Panc1 (cell line): ENCODE data around the gene ZNF684.

ENCODE experiments used
- POLR2AphosphoS5 ChIP-seq: IDR thresholded peaks from 2 replicates; pipeline ENCODE4 v1.6.1; 2012; ENCODE audit warnings: mild to moderate bottlenecking, low read depth, low read length, moderate library complexity
- SIN3A ChIP-seq: IDR thresholded peaks from 2 replicates; pipeline ENCODE4 v1.6.1; 2012; ENCODE audit warnings: low read depth, mild to moderate bottlenecking, low read length, moderate library complexity, borderline replicate concordance; ENCODE audit not compliant: insufficient read depth
- TCF7L2 ChIP-seq: IDR thresholded peaks from 2 replicates; pipeline ENCODE4 v1.6.1; 2011; ENCODE audit warnings: mild to moderate bottlenecking, low read depth, low read length, inconsistent platforms
- TF ChIP-seq, protein P1 (sequence below), 2 experiments: IDR thresholded peaks; 2 replicates each; pipeline ENCODE4 v1.6.1; 2011 to 2012; ENCODE audit warnings: low read depth in 2 of 2, control low read depth in 1 of 2, low read length in 1 of 2, mild to moderate bottlenecking in 1 of 2, moderate library complexity in 1 of 2; ENCODE audit not compliant: insufficient read depth in 1 of 2
- TF ChIP-seq, protein P2 (sequence below): fragments of 450-650 bp; IDR thresholded peaks from 2 replicates; pipeline ENCODE4 v1.5.1; 2017; ENCODE audit warnings: mild to moderate bottlenecking

DNA sequence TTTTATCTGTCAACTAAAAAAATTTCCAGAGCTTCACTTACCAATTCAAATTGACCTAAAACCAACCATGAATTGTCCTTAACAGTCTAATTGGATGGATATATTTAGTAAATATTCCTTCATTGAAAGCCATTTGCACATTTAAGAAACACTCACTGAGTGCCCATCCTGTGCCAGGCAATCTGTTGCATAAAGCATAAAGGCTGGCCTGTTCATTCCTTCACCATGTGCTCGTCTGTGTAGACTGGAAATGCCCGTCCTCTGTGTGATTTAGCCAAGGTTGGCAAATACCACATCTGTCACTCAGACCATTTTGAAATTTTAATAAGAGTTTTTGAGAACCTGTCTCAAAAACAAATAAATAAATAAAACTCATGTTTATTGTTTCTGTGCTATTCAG lies 57.1 kb downstream of the ZNF684 start:
- TF ChIP-seq, protein P1, sequence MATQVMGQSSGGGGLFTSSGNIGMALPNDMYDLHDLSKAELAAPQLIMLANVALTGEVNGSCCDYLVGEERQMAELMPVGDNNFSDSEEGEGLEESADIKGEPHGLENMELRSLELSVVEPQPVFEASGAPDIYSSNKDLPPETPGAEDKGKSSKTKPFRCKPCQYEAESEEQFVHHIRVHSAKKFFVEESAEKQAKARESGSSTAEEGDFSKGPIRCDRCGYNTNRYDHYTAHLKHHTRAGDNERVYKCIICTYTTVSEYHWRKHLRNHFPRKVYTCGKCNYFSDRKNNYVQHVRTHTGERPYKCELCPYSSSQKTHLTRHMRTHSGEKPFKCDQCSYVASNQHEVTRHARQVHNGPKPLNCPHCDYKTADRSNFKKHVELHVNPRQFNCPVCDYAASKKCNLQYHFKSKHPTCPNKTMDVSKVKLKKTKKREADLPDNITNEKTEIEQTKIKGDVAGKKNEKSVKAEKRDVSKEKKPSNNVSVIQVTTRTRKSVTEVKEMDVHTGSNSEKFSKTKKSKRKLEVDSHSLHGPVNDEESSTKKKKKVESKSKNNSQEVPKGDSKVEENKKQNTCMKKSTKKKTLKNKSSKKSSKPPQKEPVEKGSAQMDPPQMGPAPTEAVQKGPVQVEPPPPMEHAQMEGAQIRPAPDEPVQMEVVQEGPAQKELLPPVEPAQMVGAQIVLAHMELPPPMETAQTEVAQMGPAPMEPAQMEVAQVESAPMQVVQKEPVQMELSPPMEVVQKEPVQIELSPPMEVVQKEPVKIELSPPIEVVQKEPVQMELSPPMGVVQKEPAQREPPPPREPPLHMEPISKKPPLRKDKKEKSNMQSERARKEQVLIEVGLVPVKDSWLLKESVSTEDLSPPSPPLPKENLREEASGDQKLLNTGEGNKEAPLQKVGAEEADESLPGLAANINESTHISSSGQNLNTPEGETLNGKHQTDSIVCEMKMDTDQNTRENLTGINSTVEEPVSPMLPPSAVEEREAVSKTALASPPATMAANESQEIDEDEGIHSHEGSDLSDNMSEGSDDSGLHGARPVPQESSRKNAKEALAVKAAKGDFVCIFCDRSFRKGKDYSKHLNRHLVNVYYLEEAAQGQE (IDR thresholded peaks at IDR 0.05; ENCODE audit: insufficient read depth in 1 of 2, low read depth in 2 of 2, low read length in 1 of 2) = no peak
- TF ChIP-seq, protein P2, sequence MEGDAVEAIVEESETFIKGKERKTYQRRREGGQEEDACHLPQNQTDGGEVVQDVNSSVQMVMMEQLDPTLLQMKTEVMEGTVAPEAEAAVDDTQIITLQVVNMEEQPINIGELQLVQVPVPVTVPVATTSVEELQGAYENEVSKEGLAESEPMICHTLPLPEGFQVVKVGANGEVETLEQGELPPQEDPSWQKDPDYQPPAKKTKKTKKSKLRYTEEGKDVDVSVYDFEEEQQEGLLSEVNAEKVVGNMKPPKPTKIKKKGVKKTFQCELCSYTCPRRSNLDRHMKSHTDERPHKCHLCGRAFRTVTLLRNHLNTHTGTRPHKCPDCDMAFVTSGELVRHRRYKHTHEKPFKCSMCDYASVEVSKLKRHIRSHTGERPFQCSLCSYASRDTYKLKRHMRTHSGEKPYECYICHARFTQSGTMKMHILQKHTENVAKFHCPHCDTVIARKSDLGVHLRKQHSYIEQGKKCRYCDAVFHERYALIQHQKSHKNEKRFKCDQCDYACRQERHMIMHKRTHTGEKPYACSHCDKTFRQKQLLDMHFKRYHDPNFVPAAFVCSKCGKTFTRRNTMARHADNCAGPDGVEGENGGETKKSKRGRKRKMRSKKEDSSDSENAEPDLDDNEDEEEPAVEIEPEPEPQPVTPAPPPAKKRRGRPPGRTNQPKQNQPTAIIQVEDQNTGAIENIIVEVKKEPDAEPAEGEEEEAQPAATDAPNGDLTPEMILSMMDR = no peak
- TF ChIP-seq POLR2AphosphoS5 (no peak), SIN3A (no peak), TCF7L2 (no peak)
